Activated CD8-positive, alpha-beta memory T cell treated with anti-CD3 and anti-CD28 coated beads, Interleukin-2, amount 50 U/mL, for 48 hours (primary cell): ENCODE results near the gene FOXP3.

Experiments
- DNase-seq: peaks from one replicate; pipeline ENCODE4 v3.0.0-alpha.2; 2020

The FOXP3 gene

GRCh38 chrX:49211074-49211473 is 53.4 kb downstream of the FOXP3 start:
- DNase-seq, result no peak

DNA sequence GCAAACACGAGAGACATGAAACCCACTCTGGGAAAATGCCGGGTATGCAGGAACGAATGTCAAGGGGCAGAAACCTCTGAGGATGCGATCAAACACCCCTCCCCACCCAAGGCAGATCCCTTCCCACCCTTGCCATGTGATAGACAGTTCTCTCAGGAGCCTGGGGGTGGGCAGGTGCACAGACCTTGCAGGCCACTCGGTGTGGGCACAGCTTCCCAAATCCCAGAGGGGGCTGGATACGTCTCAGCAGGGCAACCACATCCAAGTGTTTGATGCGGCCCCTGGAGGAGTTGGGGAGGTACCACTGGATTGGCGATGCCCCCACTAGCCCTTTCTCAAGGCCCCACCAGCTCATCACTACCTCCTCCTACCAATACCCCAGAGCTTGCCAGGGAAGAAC is 54.1 kb downstream of the FOXP3 start:
- no peak for DNase-seq

GRCh38 chrX:49209434-49210251 is 54.9 kb downstream of the FOXP3 start:
- no peak for DNase-seq

DNA sequence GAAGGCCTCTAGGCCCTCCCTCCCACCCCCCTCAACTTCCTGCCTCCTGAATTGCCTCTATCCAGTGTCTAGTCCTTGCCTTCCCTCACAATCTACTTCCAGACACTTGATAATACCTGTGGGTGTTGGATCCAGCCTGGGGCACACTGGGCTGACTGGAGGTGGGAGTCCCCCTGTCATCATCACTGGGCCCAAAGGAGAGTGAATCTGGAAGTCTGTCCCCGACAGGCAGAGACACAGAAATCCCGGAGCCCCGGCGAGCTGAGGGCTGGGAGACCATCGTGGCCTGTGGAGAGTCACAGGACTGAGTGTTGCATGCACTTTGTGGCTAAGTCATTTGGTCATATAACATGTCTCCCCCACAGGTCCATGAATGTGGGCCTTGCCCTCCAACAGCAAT is 56.1 kb downstream of the FOXP3 start:
- DNase-seq, result no peak

GRCh38 chrX:49206543-49206942 is 58.0 kb downstream of the FOXP3 start:
- DNase-seq, result no peak

DNA sequence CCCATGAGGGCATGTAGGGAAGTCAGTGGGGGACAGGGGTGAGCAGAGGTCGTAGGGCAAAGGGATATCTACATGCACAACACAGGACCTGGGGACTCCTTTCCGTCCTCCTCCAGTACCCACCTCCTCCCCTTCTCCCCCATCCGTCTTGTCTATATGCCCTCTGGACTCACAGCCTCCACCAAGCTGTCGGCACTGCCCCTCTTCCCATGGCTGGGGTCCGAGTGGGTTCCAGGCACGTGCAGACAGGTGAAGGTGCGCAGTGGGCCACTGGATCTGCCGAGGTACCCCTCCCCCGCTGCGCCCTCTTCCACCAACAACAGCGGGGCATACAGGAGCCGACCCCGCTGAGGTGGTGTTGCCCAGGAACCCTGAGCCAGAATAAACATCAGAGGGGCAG is 59.1 kb downstream of the FOXP3 start:
- DNase-seq, result no peak

- no peak for DNase-seq
Observed at GRCh38 chrX:49204709-49205108, 59.8 kb downstream of the FOXP3 start.

DNA sequence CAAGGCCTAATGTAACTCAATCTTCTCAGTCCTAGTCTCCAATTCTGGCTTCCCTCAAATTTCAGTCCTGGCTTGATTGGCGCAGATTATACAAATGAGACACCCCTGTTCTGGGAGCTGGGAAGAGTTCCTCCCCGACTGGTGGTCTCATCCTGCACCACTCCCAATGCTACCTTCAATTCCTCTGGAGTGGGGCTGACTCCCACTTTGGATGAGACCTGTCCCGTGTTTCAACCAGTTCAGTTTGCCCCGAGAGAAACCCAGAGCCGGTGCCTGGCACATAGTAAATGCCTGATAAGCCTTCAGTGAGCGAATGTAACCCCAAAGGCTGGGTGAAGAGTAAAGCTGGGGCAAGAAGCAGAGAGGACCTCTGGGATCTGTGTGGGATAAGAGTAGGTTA is 60.5 kb downstream of the FOXP3 start:
- DNase-seq, result no peak

- no peak for DNase-seq
Observed at GRCh38 chrX:49203536-49203935, 61.0 kb downstream of the FOXP3 start.

DNA sequence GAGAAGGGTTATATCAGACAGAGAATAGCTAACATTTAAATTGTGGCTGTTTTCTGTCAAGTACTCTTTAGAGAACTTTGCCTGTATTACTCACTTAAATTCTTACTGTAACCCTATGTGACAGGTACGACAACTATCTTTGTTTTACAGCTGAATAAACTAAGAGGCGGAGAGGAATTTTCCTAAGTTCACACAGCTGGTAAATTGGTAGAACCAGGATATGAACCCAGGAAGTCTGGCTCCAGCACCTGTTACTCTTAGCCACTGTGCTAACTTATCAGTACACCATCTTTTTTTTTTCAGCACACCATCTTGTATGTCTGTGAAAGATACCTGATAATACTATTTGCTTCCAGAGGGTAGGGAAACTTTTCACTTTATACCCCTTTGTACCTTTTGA is 62.5 kb downstream of the FOXP3 start:
- no peak for DNase-seq
